Small intestine (tissue), 7 donors: ENCODE measurements around the gene GPER1. TPM values are rescaled to one million over a fixed set of nuclear protein-coding genes. Genes with fewer than 3 reads are reported as not detected.
"Not testable (repeated sequence)": the region's sequence is repeated elsewhere in the genome, so short reads cannot be mapped to it uniquely, and the experiment has no call there.

ENCODE experiments used
- DNase-seq, 2 donors: peaks; one replicate each; pipeline versions ENCODE4 v3.0.0 to v3.0.0-alpha.2; 2013
- FAIRE-seq: peaks from 2 replicates; lab custom pipeline; 2012; peaks lifted over from hg19 to GRCh38; lab: Jason Lieb, UNC
- H3K27ac ChIP-seq, 3 donors: one replicate each; pipeline ENCODE4 v1.5.1; 2013; ENCODE audit warnings: low read length in 2 of 3, mild to moderate bottlenecking in 2 of 3, control low read depth in 1 of 3, inconsistent platforms in 1 of 3, low read depth in 1 of 3, moderate library complexity in 1 of 3
- H3K27me3 ChIP-seq, 3 donors: one replicate each; pipeline ENCODE4 v1.6.1; 2013; ENCODE audit warnings: low read length in 3 of 3, inconsistent platforms in 1 of 3; ENCODE audit not compliant: control insufficient read depth in 3 of 3, insufficient read depth in 3 of 3
- H3K36me3 ChIP-seq, 3 donors: one replicate each; pipeline ENCODE4 v1.6.1; 2013; ENCODE audit warnings: low read length in 3 of 3, inconsistent platforms in 1 of 3, low read depth in 1 of 3, mild to moderate bottlenecking in 1 of 3, moderate library complexity in 1 of 3; ENCODE audit not compliant: control insufficient read depth in 3 of 3, insufficient read depth in 2 of 3
- H3K4me1 ChIP-seq, 3 donors: one replicate each; pipeline ENCODE4 v1.6.1; 2013; ENCODE audit warnings: low read length in 2 of 3, inconsistent platforms in 1 of 3, low read depth in 1 of 3, mild to moderate bottlenecking in 1 of 3, moderate library complexity in 1 of 3; ENCODE audit not compliant: control insufficient read depth in 3 of 3, insufficient read depth in 2 of 3
- H3K4me3 ChIP-seq, 3 donors: one replicate each; pipeline ENCODE4 v1.5.1; 2013; ENCODE audit warnings: low read length in 3 of 3, control low read depth in 1 of 3, inconsistent platforms in 1 of 3, low read depth in 1 of 3, mild to moderate bottlenecking in 1 of 3, moderate library complexity in 1 of 3
- H3K9me3 ChIP-seq, 2 donors: one replicate each; pipeline ENCODE4 v1.6.1; 2013; ENCODE audit warnings: low read depth in 1 of 2, low read length in 1 of 2; ENCODE audit not compliant: control insufficient read depth in 2 of 2, insufficient read depth in 1 of 2
- WGBS, 3 donors: extraction: QIAGEN DNeasy Blood & Tissue Kit; methylation state at CpG; one replicate each; pipeline ENCODE4 v1.1.7; 2013; 5-methylcytosine and 5-hydroxymethylcytosine counted together
- polyA plus RNA-seq, 4 donors: library from polyadenylated mRNA; stranded (reverse) in 3 of 4; unstranded in 1 of 4; fragments of 200-250 nt in 3 of 4; fragments of 120-200 nt in 1 of 4; gene quantifications; one replicate each; pipeline versions ENCODE4 v1.2.1 to v1.2.3, GENCODE V29; 2013
- donor health status: healthy with polysubstance abuse.
- donor health status: control.
- donor health status: control.
- donor health status: Bipolar disorder and iron deficiency.
- donor health status: healthy.

Gene GPER1
- polyA plus RNA-seq, 4 donors: 0.54 to 4.7 (median 0.99) TPM

DNA sequence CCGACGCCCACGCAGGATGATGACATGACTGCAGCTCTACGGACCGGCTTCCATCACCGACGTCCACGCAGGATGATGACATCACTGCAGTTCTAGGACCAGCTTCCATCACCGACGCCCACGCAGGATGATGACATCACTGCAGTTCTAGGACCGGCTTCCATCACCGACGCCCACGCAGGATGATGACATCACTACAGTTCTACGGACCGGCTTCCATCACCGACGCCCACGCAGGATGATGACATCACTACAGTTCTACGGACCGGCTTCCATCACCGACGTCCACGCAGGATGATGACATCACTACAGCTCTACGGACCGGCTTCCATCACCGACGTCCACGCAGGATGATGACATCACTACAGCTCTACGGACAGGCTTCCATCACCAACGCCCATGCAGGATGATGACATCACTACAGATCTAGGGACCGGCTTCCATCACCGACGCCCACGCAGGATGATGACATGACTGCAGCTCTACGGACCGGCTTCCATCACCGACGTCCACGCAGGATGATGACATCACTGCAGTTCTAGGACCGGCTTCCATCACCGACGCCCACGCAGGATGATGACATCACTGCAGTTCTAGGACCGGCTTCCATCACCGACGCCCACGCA is 28.6 kb downstream of the GPER1 start:
- H3K27me3 ChIP-seq, H3K4me1 ChIP-seq, H3K27ac ChIP-seq, H3K9me3 ChIP-seq, FAIRE-seq, H3K4me3 ChIP-seq, DNase-seq: not testable (repeated sequence)
- H3K36me3 ChIP-seq: peaks cover 0 to 35% (median 0%) of the 10 kb centered on the region in 3 donors
- 91 to 97% (median 96%) methylated on average over 32 to 47 of the region's 49 CpGs for WGBS, 3 donors

DNA sequence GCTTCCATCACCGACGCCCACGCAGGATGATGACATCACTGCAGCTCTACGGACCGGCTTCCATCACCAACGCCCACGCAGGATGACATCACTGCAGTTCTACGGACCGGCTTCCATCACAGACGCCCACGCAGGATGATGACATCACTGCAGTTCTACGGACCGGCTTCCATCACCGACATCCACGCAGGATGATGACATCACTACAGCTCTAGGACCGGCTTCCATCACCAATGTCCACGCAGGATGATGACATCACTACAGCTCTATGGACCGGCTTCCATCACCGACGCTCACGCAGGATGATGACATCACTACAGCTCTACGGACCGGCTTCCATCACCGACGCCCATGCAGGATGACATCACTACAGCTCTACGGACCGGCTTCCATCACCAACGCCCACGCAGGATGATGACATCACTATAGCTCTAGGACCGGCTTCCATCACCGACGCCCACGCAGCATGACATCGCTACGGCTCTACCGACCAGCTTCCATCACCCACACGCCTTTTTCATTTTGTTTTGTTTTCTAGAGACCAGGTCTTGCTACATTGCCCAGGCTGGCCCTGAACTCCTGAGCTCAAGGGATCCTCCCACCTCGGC is 29.5 kb downstream of the GPER1 start:
- WGBS, 3 donors: 95 to 96% (median 96%) methylated on average over 38 of the region's 38 CpGs
- Histone ChIP-seq H3K27ac (no peak overlapping the region), H3K4me1 (no peaks in the 10 kb centered on the region), H3K36me3 (peaks cover 0 to 34% (median 0%) of the 10 kb centered on the region in 3 donors), H3K9me3 (no peaks in the 10 kb centered on the region), H3K27me3 (no peaks in the 10 kb centered on the region), H3K4me3 (no peak overlapping the region)
- FAIRE-seq: no peak
- no peak for DNase-seq

DNA sequence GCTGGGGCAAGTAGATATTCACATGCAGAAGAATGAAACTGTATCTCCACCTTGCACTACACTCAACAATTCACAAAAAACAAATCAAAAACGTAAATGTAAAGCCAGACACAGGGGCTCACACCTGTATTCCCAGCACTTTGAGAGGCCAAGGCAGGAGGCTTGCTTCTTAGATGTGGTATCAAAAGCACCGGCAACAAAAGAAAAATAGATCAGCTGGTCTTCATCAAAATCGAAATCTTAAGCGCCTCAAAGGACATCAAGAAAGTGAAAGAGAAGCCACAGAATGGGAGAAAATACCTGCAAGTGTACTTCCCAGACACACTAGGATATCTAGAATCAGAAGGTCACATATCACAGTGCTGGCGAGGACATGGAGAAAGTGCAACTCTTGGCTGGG is 31.3 kb downstream of the GPER1 start:
- DNase-seq (no peak), FAIRE-seq (no peak)
- no peak overlapping the region for H3K4me3 ChIP-seq
- H3K27ac ChIP-seq: no peak overlapping the region
- 80 to 85% (median 85%) methylated on average over 5 of the region's 5 CpGs for WGBS, 3 donors
- peaks cover 0 to 28% (median 0%) of the 10 kb centered on the region in 3 donors for H3K36me3 ChIP-seq
- H3K27me3 ChIP-seq: no peaks in the 10 kb centered on the region
- no peaks in the 10 kb centered on the region for H3K4me1 ChIP-seq
- no peaks in the 10 kb centered on the region for H3K9me3 ChIP-seq

DNA sequence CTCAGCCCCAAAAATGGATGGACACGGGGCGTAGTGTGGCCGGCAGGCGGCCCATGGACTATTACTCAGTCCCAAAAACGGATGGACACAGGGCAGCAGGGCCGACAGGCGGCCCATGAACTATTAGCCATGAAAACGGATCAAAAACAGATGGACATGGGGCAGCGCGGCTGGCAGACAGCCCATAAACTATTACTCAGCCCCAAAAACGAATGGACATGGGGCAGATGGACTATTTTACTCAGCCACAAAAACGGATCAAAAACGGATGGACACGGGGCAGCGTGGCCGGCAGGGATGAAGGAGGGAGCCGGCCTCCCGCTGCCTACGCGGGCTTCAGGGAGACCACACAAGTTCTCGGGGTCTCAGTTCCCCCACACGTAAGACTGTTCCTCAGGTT is 32.9 kb downstream of the GPER1 start:
- no peaks in the 10 kb centered on the region for H3K4me1 ChIP-seq
- no peak overlapping the region for H3K27ac ChIP-seq
- no peak for DNase-seq
- 93 to 94% (median 93%) methylated on average over 22 of the region's 22 CpGs for WGBS, 3 donors
- FAIRE-seq: no peak
- H3K27me3 ChIP-seq: no peaks in the 10 kb centered on the region
- peaks cover 0 to 32% (median 0%) of the 10 kb centered on the region in 3 donors for H3K36me3 ChIP-seq
- no peak overlapping the region for H3K4me3 ChIP-seq
- no peaks in the 10 kb centered on the region for H3K9me3 ChIP-seq

DNA sequence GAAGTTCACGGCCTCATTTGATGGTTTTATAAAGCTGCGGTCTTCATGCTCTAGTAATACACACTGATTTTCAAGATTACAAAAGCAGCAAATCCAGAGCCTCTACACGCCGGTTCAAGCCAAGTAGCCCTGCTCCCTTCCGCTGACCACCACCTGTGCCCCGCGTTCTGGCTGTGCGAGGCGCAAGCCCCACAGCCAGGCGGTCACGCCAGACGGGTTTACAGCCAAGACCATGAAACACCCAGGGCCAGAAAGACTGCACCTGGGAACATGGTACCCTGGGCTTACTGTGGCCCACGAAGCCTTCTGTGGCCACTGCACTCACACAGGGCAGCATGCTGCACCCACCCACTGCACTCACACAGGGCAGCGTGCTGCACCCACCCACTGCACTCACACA is 33.6 kb downstream of the GPER1 start:
- no peaks in the 10 kb centered on the region for H3K4me1 ChIP-seq
- no peak overlapping the region for H3K27ac ChIP-seq
- DNase-seq (no peak), FAIRE-seq (no peak)
- H3K36me3 ChIP-seq: peaks cover 0 to 38% (median 0%) of the 10 kb centered on the region in 3 donors
- no peaks in the 10 kb centered on the region for H3K9me3 ChIP-seq
- no peak overlapping the region for H3K4me3 ChIP-seq
- WGBS, 3 donors: 84 to 96% (median 94%) methylated on average over 13 to 14 of the region's 14 CpGs
- no peaks in the 10 kb centered on the region for H3K27me3 ChIP-seq

DNA sequence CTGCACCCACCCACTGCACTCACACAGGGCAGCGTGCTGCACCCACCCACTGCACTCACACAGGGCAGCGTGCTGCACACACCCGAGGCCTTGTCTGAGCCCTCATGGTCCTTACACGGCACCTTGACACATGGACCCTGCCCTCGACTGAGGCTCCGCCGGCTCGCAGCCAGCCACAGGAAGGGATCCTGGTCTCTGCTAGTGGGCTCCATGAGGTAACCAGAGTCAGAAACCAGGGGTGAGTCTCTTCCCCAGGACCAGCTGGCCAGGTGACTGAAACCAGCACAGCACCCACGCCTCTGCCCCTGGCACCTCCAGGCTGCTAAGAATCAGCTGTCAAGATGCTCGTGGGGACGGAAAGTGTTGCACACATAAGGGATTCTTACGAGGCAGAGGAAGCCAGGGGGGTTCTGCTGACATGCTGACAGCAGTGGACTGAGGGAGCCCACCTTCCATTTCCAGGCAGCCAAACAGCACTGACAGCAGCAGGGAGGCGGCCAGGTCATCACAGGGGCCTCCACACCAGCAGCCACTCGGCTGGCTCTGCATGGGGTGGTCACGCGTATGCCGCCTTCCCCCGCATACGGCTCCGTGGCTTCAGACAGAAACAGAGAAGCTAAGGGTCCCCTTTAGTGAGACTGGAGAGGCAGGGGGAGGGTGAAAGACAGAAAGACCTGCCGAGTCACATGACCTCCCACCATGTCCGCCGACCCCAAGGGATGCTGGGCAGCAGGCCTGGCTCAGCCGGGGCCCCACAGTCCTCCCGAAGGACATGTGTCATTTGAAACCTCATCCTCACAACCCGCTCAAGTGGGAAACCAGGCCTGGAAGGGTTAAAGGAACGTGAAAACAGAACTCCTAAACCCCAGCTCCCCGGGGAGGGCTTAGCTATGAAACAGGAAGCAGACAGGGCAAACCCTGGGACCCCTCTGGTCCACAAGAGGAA is 34.2 kb downstream of the GPER1 start:
- no peak overlapping the region for H3K27ac ChIP-seq
- no peaks in the 10 kb centered on the region for H3K9me3 ChIP-seq
- no peaks in the 10 kb centered on the region for H3K4me1 ChIP-seq
- DNase-seq (no peak), FAIRE-seq (no peak)
- H3K4me3 ChIP-seq: no peak overlapping the region
- no peaks in the 10 kb centered on the region for H3K27me3 ChIP-seq
- 86 to 93% (median 90%) methylated on average over 27 to 28 of the region's 28 CpGs for WGBS, 3 donors
- H3K36me3 ChIP-seq: peaks cover 0 to 42% (median 2%) of the 10 kb centered on the region in 3 donors

DNA sequence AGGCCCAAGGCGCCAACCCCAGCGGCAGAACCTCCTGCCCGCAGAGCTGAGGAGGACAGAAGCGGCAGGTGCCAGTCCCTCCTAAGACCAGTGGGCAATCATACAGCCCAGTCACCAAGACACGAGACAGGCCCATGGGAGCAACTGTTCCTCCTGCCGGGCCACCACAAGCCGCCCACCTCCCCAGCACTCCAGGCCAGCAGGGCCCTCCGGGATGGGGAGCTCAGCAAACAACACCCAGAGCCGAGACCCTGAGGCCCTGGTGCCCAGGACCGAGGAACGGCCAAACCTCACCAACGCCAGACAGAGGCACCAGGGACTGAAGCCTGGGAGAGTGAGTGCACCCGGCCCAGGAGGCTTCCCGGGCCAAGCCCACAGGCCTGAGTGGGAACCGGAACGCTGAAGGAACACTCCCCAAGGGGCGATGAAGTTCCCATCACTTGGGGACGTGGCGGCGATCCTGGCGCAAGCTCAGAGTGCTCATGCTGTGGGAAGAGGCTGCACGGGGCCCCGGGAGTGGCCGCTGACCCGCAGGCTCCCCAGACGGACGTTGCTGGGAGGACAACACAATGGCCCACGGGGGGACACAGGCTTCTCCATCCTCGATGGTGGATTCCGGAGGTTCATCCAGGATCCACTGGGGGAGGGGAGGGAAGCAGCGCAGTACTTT is 35.1 kb downstream of the GPER1 start:
- H3K4me3 ChIP-seq: no peak overlapping the region
- no peaks in the 10 kb centered on the region for H3K27me3 ChIP-seq
- H3K9me3 ChIP-seq: no peaks in the 10 kb centered on the region
- no peak overlapping the region for H3K27ac ChIP-seq
- WGBS, 3 donors: 78 to 93% (median 89%) methylated on average over 30 to 31 of the region's 31 CpGs
- FAIRE-seq: no peak
- no peak for DNase-seq
- H3K4me1 ChIP-seq: no peaks in the 10 kb centered on the region
- peaks cover 0 to 41% (median 2%) of the 10 kb centered on the region in 3 donors for H3K36me3 ChIP-seq

DNA sequence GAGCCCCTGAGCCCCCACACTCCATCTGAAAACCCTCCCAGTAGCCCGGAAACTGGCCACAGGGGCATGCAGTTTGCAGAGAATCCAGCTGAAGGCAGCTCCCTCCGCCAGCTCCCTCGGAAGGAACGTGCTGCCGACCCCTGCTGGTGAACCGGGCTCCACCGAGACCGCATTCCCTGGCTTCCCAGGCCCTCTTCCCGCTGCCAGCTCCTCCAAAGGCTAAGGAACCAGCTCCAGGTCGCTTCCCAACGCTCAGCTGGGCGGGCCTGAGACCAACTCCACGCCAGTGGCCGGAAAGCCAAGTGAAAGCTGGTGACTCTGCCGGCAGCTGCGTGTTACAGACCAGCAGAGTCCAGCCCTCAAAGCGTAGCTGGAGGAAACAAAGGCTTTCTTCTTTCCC is 35.8 kb downstream of the GPER1 start:
- peak overlapping the region in 1 of 3 donors; percentile 11 for H3K27ac ChIP-seq
- peak in 1 of 2 donors; percentile 37 for DNase-seq
- FAIRE-seq: no peak

More for the DNA sequence above, 35.8 kb downstream of the GPER1 start:
- no peak overlapping the region for H3K4me3 ChIP-seq
- no peaks in the 10 kb centered on the region for H3K9me3 ChIP-seq
- WGBS, 3 donors: 49 to 78% (median 75%) methylated on average over 17 of the region's 17 CpGs
- no peaks in the 10 kb centered on the region for H3K4me1 ChIP-seq
- H3K27me3 ChIP-seq: no peaks in the 10 kb centered on the region
- H3K36me3 ChIP-seq: peaks cover 0 to 41% (median 2%) of the 10 kb centered on the region in 3 donors
